H9 (cell line): ENCODE results near the gene CHST8. TPM values are rescaled to one million over a fixed set of nuclear protein-coding genes. Genes with fewer than 3 reads are reported as not detected.

ENCODE experiments used
- DNase-seq: peaks from one replicate; pipeline ENCODE4 v3.0.0-alpha.2; 2017
- H2AFZ ChIP-seq: one replicate; pipeline ENCODE4 v1.6.1; 2013; ENCODE audit warnings: mild to moderate bottlenecking, low read length, control low read depth, moderate library complexity
- H2AK5ac ChIP-seq: 2 replicates; pipeline ENCODE4 v1.6.1; 2013; ENCODE audit warnings: low read length, control low read depth, mixed read lengths; ENCODE audit not compliant: insufficient read length
- H2BK120ac ChIP-seq: one replicate; pipeline ENCODE4 v1.6.1; 2013; ENCODE audit warnings: low read depth, mild to moderate bottlenecking, low read length, control low read depth, inconsistent platforms; ENCODE audit not compliant: poor library complexity, severe bottlenecking
- H2BK12ac ChIP-seq: 2 replicates; pipeline ENCODE4 v1.6.1; 2013; ENCODE audit warnings: low read length, control low read depth, mixed read lengths, low read depth; ENCODE audit not compliant: insufficient read length
- H2BK15ac ChIP-seq: 2 replicates; pipeline ENCODE4 v1.6.1; 2013; ENCODE audit warnings: low read depth, low read length, control low read depth
- H2BK20ac ChIP-seq: one replicate; pipeline ENCODE4 v1.6.1; 2013; ENCODE audit warnings: low read depth, mild to moderate bottlenecking, low read length, control low read depth, inconsistent platforms; ENCODE audit not compliant: poor library complexity, severe bottlenecking
- H2BK5ac ChIP-seq: 2 replicates; pipeline ENCODE4 v1.6.1; 2013; ENCODE audit warnings: low read length, control low read depth, mixed read lengths; ENCODE audit not compliant: insufficient read length
- H3K14ac ChIP-seq: 2 replicates; pipeline ENCODE4 v1.6.1; 2013; ENCODE audit warnings: low read length, control low read depth; ENCODE audit not compliant: insufficient read depth
- H3K18ac ChIP-seq: 2 replicates; pipeline ENCODE4 v1.6.1; 2013; ENCODE audit warnings: low read depth, mild to moderate bottlenecking, mixed read lengths, low read length, control low read depth; ENCODE audit not compliant: insufficient read length
- H3K23ac ChIP-seq: 2 replicates; pipeline ENCODE4 v1.6.1; 2013; ENCODE audit warnings: low read length, control low read depth, mixed read lengths, low read depth; ENCODE audit not compliant: insufficient read length
- H3K23me2 ChIP-seq: 2 replicates; pipeline ENCODE4 v1.6.1; 2013; ENCODE audit warnings: low read depth, mild to moderate bottlenecking, mixed read lengths, low read length, control low read depth; ENCODE audit not compliant: insufficient read length, poor library complexity, severe bottlenecking
- H3K27ac ChIP-seq: 2 replicates; pipeline ENCODE4 v1.5.1; 2013; ENCODE audit warnings: low read length, control low read depth, mixed read lengths, low read depth; ENCODE audit not compliant: insufficient read length
- H3K27me3 ChIP-seq: 2 replicates; pipeline ENCODE4 v1.6.1; 2013; ENCODE audit warnings: low read length, control low read depth, inconsistent platforms; ENCODE audit not compliant: insufficient read depth
- H3K4ac ChIP-seq: 2 replicates; pipeline ENCODE4 v1.6.1; 2013; ENCODE audit warnings: low read depth, mild to moderate bottlenecking, control low read depth, inconsistent platforms, low read length, moderate library complexity
- H3K4me1 ChIP-seq: 2 replicates; pipeline ENCODE4 v1.6.1; 2013; ENCODE audit warnings: low read length, control low read depth, inconsistent platforms; ENCODE audit not compliant: insufficient read depth
- H3K4me2 ChIP-seq: 2 replicates; pipeline ENCODE4 v1.6.1; 2013; ENCODE audit warnings: low read length, control low read depth, mixed read lengths; ENCODE audit not compliant: insufficient read length, insufficient read depth
- H3K56ac ChIP-seq: 2 replicates; pipeline ENCODE4 v1.6.1; 2013; ENCODE audit warnings: low read depth, mild to moderate bottlenecking, mixed read lengths, low read length, control low read depth; ENCODE audit not compliant: insufficient read length
- H3K79me1 ChIP-seq: 2 replicates; pipeline ENCODE4 v1.6.1; 2013; ENCODE audit warnings: low read depth, mild to moderate bottlenecking, moderate library complexity, low read length, control low read depth, inconsistent platforms; ENCODE audit not compliant: insufficient read depth, poor library complexity, severe bottlenecking
- H3K79me2 ChIP-seq: 2 replicates; pipeline ENCODE4 v1.6.1; 2013; ENCODE audit warnings: low read length, control low read depth, inconsistent platforms; ENCODE audit not compliant: insufficient read depth
- H3K9ac ChIP-seq: 2 replicates; pipeline ENCODE4 v1.6.1; 2013; ENCODE audit warnings: low read length, control low read depth, mixed read lengths; ENCODE audit not compliant: insufficient read length; ENCODE audit errors: extremely low read depth
- H3K9me3 ChIP-seq: one replicate; pipeline ENCODE4 v1.6.1; 2013; ENCODE audit warnings: low read depth, low read length, inconsistent platforms; ENCODE audit not compliant: control insufficient read depth
- H3T11ph ChIP-seq: one replicate; pipeline ENCODE4 v1.6.1; 2013; ENCODE audit warnings: mild to moderate bottlenecking, low read length, control low read depth, inconsistent platforms
- H4K20me1 ChIP-seq: one replicate; pipeline ENCODE4 v1.6.1; 2013; ENCODE audit not compliant: control insufficient read depth, insufficient read length, insufficient read depth
- H4K5ac ChIP-seq: 2 replicates; pipeline ENCODE4 v1.6.1; 2013; ENCODE audit warnings: low read depth, mild to moderate bottlenecking, mixed read lengths, low read length, control low read depth; ENCODE audit not compliant: insufficient read length
- H4K8ac ChIP-seq: replicated peaks from 2 replicates; pipeline ENCODE4 v1.6.1; 2013; ENCODE audit warnings: low read length, control low read depth, mixed read lengths, low read depth; ENCODE audit not compliant: insufficient read length
- H4K91ac ChIP-seq: 2 replicates; pipeline ENCODE4 v1.6.1; 2013; ENCODE audit warnings: low read depth, mild to moderate bottlenecking, moderate library complexity, mixed read lengths, low read length, control low read depth; ENCODE audit not compliant: insufficient read length
- H3K27ac Mint-ChIP-seq, 3 experiments: 2 replicates in 2 of 3; 3 replicates in 1 of 3; pipeline ENCODE4 v1.8.0; 2020 to 2021; ENCODE audit warnings: mixed read lengths in 3 of 3, mild to moderate bottlenecking in 1 of 3, moderate library complexity in 1 of 3
- H3K27me3 Mint-ChIP-seq: 2 replicates; pipeline ENCODE4 v1.8.0; 2021; ENCODE audit warnings: low read depth, mild to moderate bottlenecking, moderate library complexity, mixed read lengths
- H3K36me3 Mint-ChIP-seq, 3 experiments: 2 replicates in 2 of 3; 3 replicates in 1 of 3; pipeline ENCODE4 v1.8.0; 2020 to 2021; ENCODE audit warnings: low read depth in 3 of 3, mixed read lengths in 3 of 3; ENCODE audit not compliant: insufficient read depth in 1 of 3
- H3K4me1 Mint-ChIP-seq, 2 experiments: 2 replicates each; pipeline ENCODE4 v1.8.0; 2020; ENCODE audit warnings: mixed read lengths in 2 of 2
- H3K4me3 Mint-ChIP-seq, 2 experiments: 2 replicates in 1 of 2; 3 replicates in 1 of 2; pipeline ENCODE4 v1.8.0; 2020 to 2021; ENCODE audit warnings: mild to moderate bottlenecking in 2 of 2, mixed read lengths in 2 of 2, moderate library complexity in 1 of 2
- H3K9me3 Mint-ChIP-seq, 2 experiments: 2 replicates in 1 of 2; 3 replicates in 1 of 2; pipeline ENCODE4 v1.8.0; 2020; ENCODE audit warnings: mild to moderate bottlenecking in 2 of 2, mixed read lengths in 2 of 2, moderate library complexity in 1 of 2
- CTCF ChIP-seq: fragments of 200-600 bp; sonication (generic); conservative IDR thresholded peaks from 3 replicates; pipeline ENCODE4 v1.8.0; 2021; ENCODE audit warnings: antibody characterized with exemption, mild to moderate bottlenecking
- WGBS: extraction: QIAGEN DNeasy Blood & Tissue Kit; methylation state at CpG from one replicate; pipeline ENCODE4 v1.1.7; 2013; ENCODE audit warnings: missing lambda C conversion rate, low lambda C conversion rate, mixed read lengths; ENCODE audit not compliant: insufficient read length; ENCODE audit errors: extremely low coverage; 5-methylcytosine and 5-hydroxymethylcytosine counted together
- total RNA-seq: library from RNA; stranded (reverse); gene quantifications from 2 replicates; pipeline ENCODE4 v1.2.1, GENCODE V29; 2021

Gene CHST8
- total RNA-seq, 1 experiment from 2014 or later: 5.1 TPM

DNA sequence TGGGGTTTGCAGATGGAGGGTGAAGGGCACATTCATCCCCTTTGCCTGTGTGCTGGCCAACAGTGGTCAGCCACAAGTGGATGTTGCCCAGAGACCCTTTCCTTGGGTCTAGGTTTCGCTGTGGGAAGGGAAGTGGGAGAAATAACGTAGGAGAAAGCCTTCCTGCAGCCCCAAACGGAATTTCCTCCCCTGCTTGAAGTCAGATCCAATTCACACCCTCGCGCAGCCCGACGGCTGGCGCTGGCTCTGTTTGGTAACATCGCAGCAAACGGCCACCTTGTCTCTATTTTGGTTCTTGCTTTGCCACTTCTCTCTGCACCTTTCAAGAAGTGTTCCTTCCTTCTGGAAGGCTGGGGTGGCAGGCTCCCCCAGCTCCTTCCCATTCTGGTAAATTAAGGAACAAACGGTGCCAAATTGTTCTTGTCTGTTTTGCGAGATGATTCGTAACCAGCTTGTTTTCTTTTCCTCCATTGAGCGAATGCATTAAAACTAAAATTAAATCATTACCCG, 45.4 kb downstream of the CHST8 start:
- Histone ChIP-seq H4K8ac (no peak overlapping the region), H3K4me1 (peaks cover 6% of the 10 kb centered on the region; the same call in 1 of the 2 replicates), H2BK120ac (no peak overlapping the region), H3K27ac (no peak overlapping the region), H3K9me3 (no peaks in the 10 kb centered on the region), H3K4me2 (no peak overlapping the region), H3K79me2 (no peaks in the 10 kb centered on the region; the same call in 1 of the 2 replicates), H3K27me3 (no peaks in the 10 kb centered on the region), H3K23ac (no peak overlapping the region), H4K5ac (no peak overlapping the region), H3K23me2 (no peaks in the 10 kb centered on the region), H4K91ac (no peak overlapping the region), H2BK15ac (no peak overlapping the region), H2BK5ac (no peak overlapping the region), H3K9ac (no peak overlapping the region), H3K56ac (no peak overlapping the region), H2BK12ac (no peak overlapping the region), H2AFZ (no peak overlapping the region), H2BK20ac (no peak overlapping the region), H4K20me1 (no peaks in the 10 kb centered on the region), H3K79me1 (no peaks in the 10 kb centered on the region), H2AK5ac (no peak overlapping the region), H3K18ac (no peak overlapping the region), H3K4ac (no peak overlapping the region), H3T11ph (no peak overlapping the region), H3K14ac (no peak overlapping the region)
- H3K27me3 Mint-ChIP-seq: peaks cover 2% of the 10 kb centered on the region
- H3K9me3 Mint-ChIP-seq: no peaks in the 10 kb centered on the region
- H3K27ac Mint-ChIP-seq: peak overlapping the region in 2 of 3 experiments; percentile 27 to 38; a peak in 1 of 7 replicates
- TF ChIP-seq CTCF: no peak
- H3K4me1 Mint-ChIP-seq: peaks cover 8% of the 10 kb centered on the region in 2 experiments
- no CpG with 5 or more reads among the region's 15 CpGs for WGBS
- H3K4me3 Mint-ChIP-seq: no peak overlapping the region
- DNase-seq: no peak
- H3K36me3 Mint-ChIP-seq: no peaks in the 10 kb centered on the region
